Ammon's horn (tissue), 1 donor: Measurements from ENCODE around the gene ZNF593.

ENCODE experiments used
- DNase-seq: peaks from one replicate; pipeline ENCODE4 v3.0.0-alpha.2; 2016; ENCODE audit warnings: low spot score

Gene ZNF593

DNA sequence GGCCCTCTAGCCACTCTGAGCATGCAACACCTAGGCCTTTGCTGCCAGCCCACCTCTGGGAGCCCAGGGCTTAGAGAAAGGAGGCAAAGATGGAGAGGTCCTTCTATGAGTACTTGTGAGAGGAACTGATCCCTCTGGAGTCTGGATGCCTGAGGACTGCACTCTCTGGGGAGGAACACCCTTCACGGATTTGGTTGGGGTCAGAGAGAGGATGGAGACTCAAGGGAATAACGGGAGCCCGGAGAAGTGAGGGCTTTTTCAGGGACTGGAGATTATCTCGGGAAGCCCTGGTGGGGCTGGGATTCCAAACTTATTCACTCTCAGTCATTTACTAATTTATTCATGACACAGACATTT lies 532 bp upstream of the ZNF593 start:
- DNase-seq, result no peak

DNA sequence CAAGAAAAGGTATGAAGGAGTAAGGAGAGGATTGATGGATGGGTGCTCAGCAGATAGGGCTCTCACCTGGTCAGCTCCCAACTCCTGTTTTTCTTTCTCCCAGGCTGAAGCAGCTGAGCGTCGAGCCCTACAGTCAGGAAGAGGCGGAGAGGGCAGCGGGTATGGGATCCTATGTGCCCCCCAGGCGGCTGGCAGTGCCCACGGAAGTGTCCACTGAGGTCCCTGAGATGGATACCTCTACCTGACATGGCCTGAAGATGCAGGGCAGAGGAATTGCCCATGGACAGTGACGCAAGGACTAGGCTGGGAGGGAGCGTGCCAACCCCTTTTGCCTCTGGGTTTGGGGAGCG lies 739 bp downstream of the ZNF593 start:
- DNase-seq, result no peak

- DNase-seq, result no peak
Observed at GRCh38 chr1:26171084-26172072, 1.7 kb downstream of the ZNF593 start, which contains the start of gene ZNF593OS. TSS of gene ZNF593OS (minus strand) at chr1:26171832. CDS start at chr1:26171661, 171 bp downstream.

DNA sequence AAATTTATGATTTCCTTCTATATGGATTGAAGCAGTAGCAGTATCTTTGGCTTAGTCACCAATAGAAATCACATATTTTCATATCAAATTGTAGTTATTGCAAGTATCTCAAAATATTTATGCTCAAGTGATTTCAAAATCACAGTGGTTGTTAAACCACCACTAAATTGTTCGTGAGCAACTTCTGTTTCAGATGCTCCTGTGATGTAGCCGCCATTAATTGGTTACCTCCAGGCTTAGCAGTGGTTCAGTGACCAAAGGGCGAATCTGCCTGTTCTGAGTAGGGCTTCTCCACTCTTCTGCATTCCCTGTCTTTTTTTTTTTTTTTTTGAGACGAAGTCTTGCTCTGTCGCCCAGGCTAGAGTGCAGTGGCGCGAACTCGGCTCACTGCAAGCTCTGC lies 5.6 kb downstream of the ZNF593 start:
- DNase-seq, result no peak

DNA sequence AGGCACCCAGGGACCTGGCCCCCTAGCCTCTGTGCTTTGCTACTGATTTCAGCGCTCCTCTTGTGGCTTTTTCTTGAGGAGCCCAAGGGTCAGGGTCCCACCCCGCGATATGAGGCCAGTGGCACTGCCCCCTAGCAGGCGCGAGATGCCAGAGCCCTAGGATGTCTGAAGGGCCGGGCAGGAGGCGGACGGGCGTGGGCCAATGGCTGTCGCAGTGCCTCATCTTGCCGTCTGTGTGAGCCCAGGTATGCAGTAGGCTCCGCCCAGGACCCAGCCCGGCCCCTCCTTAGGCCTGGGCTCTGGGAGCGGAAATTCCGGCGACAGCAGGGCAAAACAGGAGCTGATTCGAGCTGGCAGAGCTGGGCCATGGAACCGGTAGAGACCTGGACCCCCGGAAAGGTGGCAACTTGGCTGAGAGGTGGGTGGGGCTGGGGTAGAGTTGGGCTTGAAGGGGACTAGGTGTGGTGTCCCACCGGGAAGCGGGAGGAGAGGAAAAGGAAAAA lies 7.5 kb downstream of the ZNF593 start, which contains the start of gene CNKSR1:
CNKSR1 (plus strand) TSS at position 310 of the 503 bp plus-strand sequence; CDS start at position 367, 57 bp downstream.
- DNase-seq, result no peak

DNA sequence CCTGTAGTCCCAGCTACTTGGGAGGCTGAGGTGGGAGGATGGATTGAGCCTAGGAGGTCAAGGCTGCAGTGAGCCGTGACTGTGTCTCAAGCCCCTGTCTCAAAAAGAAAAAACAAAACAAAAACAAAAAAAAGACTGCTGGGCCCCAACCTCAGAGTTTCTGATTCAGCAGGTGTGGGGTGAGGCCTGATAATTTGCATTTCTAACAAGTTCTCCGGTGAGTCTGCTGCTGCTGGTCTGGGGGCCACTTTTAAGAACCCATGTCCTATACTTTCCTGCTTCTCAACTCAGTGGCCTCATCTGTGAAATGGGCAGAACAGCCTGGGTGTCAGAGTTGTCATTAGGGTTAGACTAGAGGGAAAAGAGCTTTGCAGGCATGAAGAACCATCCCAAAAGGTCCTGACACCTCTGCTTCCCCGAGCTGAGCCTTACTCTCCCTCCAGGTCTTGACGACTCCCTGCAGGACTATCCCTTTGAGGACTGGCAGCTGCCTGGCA lies 10.3 kb downstream of the ZNF593 start:
- no peak for DNase-seq

- DNase-seq, result no peak
Observed at GRCh38 chr1:26181586-26182382, 12.1 kb downstream of the ZNF593 start.

- DNase-seq, result no peak
Observed at GRCh38 chr1:26182383-26182696, 12.6 kb downstream of the ZNF593 start.

DNA sequence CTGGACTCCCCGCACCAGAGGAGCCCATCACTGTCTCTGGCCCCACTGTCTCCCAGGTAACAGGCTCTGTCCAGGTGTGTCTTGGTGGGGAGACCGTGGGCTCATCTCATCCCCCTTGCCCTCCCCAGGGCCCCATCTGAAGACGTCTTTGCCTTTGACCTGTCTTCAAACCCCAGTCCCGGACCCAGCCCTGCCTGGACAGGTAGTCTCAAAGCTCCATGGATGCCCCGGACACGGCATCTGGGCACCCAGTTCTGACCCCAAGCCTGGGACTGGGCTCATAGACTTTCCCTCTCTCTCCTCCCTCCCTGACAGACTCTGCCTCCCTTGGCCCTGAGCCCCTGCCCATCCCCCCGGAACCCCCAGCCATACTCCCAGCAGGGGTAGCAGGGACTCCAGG lies 14.4 kb downstream of the ZNF593 start:
- no peak for DNase-seq

DNA sequence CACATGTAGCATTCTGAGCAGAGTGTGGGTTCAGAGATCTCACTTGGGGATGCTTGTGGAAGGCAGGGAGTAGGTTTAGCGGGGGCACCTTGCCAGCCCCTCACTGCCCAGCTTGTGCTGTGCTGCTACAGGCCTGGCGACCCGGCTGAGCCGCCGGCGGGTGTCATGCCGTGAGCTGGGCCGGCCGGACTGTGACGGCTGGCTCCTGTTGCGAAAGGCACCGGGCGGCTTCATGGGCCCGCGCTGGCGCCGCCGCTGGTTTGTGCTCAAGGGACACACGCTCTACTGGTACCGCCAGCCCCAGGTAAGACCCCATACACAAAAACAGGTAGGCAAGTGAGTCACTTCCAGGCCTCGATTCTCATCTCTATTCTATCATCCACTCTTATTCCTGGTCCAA lies 15.2 kb downstream of the ZNF593 start:
- DNase-seq, result no peak

DNA sequence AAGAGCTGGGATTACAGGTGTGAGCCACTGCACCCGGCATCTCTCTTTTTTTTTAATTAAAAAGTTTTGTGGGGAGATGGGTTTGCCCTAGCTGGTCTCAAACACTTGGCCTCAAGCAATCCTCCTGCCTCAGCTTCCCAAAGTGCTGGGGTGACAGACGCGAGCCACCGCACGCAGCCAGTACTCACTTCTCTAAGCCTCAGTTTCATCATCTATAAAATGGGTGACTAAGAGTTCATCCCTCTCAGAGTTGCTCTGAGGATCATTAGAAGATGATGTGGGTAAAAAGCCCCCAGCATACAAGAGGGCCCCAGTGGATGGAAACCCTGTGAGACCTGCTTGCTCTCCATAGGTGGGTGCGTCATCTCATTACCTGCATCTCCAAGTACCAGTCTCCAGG lies 18.2 kb downstream of the ZNF593 start:
- DNase-seq, result no peak

DNA sequence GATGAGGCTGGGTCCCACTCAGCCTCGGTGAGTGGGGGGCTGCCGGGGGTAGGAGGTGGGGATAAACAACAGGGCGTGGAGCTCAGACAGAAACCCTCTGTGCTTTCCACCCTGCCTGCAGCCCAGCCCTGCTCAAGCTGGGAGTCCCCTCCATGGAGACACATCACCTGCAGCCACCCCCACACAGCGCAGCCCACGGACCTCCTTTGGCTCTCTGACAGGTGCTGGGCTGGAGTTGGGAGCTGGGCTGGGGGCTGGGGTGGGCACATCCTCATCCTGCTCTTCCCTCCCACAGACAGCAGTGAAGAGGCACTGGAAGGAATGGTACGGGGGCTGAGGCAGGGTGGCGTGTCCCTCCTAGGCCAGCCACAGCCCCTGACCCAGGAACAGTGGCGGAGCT lies 18.8 kb downstream of the ZNF593 start:
- no peak for DNase-seq

- DNase-seq, result no peak
Observed at GRCh38 chr1:26189331-26189730, 19.6 kb downstream of the ZNF593 start.

GRCh38 chr1:26189751-26190275 lies 20.1 kb downstream of the ZNF593 start:
- DNase-seq, result no peak

DNA sequence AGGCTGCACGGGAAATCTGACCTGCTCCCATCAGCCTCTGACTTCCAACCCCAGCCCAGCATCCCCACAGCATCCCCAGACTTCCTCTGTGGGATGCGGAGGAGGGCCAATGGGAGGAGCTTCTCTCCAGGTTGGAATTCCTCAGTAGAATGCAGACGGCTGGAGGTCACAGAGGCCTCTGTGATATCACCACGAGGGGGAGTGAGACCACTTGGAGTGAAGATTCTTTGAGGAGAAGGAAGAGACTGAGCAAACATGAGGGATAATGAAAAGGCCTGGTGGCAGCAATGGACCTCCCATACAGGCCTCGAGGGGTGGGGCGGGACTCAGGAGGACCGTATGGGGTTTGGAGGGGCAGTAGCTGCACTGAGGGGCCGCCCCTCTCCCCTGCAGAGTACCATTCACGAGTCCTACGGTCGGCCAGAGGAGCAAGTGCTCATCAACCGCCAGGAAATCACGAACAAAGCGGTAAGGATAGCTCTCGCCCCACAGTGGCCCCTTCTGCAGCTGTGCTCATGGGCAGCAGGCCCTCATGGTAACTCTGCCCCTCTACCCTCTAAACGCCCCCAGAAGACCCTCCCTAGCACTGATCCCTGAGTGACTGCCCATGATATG lies 20.8 kb downstream of the ZNF593 start, which contains the start of gene CATSPER4:
CATSPER4 (plus strand) TSS at position 230 of the 615 bp plus-strand sequence; CDS start at position 256, 26 bp downstream.
- no peak for DNase-seq

- no peak for DNase-seq
Observed at GRCh38 chr1:26191739-26192138, 22.0 kb downstream of the ZNF593 start.

DNA sequence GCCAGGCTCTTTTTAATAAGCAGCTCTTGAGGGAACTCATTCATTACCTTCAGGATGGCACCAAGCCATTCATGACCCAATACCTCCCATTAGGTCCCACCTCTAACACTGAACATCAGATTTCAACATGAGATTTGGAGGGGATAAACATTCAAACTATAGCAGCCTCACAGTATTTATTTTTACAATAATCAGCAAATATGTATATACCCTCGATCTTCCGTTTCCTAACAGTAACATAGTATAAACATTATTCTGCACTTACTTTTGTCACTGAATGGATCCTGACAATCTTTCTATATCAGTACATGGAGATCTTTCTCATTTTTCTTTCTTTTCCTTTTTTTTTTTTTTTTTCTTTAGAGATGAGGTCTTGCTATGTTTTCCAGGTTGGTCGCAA lies 26.1 kb downstream of the ZNF593 start:
- no peak for DNase-seq

DNA sequence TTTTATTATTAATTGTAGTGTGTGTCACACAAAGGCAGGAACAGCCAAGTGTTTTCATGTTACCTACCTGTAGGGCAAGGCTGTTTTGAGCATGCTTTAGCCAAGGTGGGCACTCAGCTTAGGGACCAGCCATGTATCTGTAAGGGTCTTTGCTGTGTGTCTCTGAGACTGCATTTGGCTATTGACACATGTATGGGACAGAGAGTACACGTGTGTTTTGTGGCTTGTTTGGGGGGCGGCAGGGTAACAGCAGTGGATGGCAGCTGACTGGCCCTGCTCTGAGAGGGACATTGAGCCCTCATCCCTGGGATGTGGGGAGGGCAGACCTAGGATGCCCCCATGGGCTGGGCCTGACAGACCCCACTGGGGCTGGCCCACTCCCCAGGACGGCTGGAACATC lies 27.6 kb downstream of the ZNF593 start:
- DNase-seq, result no peak

DNA sequence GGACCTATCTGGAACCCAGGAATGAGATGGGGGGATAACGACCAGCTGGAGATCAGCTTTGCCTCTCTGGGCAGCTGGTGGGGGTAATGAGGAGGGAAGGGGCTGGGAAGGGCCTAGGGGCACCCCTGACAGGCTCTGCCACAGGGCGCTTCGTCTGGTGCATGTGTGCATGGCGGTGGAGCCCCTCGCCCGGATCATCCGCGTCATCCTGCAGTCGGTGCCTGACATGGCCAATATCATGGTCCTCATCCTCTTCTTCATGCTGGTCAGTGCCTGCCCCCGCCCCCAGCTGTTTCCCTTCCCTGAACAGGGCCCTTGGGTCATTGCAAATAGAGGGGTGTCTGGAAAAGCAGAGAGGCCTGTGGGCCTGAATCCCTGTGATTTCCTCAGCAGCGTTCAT lies 28.1 kb downstream of the ZNF593 start:
- DNase-seq, result no peak

GRCh38 chr1:26200413-26200812 lies 30.7 kb downstream of the ZNF593 start:
- DNase-seq, result no peak

GRCh38 chr1:26203642-26204318 lies 34.1 kb downstream of the ZNF593 start:
- no peak for DNase-seq
